NCI-H146 treated with DMSO at 0.1 percent for 48 hours (cell line): ENCODE data around the gene GPRC5B.

Experiments
- DNase-seq: peaks from one replicate; lab custom pipeline; 2025; ENCODE audit not compliant: unreplicated experiment; lab: John Stamatoyannopoulos, UW

GPRC5B gene

DNA sequence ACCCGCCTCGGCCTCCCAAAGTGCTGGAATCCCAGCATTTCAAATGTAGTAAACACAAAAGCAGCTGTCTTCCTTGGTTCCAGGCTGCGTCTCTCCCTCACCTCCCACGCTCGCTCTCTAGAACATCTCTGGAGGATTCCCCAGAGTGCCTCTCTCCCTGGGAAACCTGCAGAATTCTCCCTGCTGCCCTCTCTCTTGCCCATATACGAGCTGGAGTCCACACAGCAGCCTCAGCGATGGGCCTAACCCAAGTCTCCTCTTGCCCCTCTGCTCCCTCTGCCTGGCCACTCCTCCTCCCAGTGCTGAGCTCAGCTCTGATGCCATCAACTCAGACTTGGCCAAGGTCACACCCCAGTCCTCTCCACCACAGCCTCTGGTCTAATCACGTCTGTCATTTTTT lies 10.6 kb downstream of the GPRC5B start:
- DNase-seq = no peak

DNA sequence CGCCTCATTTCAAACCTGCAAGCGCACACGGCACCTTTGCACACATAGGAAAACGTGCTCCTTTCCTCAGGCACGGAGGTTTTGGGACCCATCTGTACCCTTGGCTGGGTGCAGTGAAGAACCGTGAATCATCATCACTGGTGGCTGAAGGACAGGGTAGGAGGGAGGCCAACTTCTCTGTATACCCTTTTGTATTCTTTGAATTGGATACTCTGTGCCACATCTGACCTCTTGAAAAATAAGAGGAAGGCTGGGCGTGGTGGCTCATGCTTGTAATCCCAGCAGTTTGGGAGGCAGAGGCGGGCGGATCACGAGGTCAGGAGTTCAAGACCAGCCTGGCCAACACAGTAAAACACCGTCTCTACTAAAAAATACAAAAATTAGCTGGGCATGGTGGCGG lies 11.7 kb downstream of the GPRC5B start:
- DNase-seq = no peak

DNA sequence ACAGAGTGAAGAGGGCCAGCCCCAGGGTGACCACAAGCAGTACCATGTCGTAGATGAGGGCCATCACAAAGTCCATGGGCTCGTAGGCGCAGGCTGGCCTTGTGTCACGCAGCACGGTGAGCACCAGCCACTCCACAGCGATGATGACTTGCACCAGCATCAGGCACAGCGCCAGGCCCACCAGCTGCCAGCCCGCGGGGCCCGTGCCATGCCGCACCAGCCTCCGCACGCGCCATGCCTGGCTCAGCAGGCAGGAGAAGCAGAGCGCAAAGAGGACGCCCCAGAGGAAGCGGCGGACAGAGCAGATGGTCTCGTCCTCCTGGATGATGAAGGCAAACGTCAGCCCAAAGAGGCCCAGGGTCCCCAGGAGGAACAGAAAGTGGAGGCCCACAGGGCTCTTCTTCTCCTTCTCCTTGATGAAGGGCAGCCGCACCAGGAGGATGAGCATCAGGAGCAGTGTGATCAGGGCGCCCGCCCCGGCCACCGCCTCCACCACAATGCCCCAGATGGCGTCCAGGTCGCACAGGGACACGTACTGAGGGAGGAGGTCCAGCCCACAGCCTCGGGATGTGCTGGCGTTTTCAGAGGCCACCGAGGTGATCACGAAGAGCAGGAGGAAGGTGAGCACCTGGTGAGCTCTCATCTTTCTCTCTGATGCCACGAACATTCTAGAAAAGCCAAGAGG lies 12.3 kb downstream of the GPRC5B start:
- DNase-seq = no peak

DNA sequence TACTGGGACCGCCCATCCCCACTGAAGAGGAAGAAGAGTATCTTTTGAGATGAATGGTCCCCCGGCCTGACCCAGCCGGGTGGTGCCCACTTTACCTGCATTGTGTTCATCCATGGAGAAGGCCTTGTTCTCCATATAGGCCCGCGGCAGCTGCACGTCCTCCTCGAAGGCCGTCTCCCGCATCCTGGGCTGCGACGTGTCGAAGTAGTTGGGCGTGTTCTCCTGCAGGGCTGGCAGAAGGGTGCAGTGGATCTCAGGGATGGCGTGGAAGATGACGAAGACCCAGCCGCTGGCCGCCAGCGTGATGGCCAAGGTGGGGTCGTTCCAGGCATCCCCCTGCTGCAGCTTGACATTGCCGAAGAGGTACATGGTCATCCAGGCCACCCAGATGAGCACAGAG lies 12.9 kb downstream of the GPRC5B start:
- no peak for DNase-seq

DNA sequence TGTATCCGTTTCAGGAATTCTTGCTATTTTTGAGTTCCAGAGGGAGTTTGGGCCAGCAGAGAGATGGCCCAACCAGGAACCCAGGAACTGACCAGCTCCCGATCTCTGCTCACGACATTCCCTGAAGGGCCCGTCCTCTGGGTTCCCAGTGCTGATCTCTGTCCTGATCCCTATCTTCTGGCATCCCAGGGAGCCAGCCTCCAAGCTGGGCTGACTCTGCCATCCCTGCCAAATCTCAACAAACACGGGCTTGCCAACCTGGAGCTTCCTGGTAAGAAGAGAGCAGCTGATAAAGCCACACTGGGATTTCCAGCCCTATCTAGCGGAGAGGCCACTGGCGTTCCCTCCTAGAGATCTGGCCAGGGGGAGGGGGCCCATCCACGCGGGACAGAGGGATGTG lies 16.2 kb downstream of the GPRC5B start:
- no peak for DNase-seq

DNA sequence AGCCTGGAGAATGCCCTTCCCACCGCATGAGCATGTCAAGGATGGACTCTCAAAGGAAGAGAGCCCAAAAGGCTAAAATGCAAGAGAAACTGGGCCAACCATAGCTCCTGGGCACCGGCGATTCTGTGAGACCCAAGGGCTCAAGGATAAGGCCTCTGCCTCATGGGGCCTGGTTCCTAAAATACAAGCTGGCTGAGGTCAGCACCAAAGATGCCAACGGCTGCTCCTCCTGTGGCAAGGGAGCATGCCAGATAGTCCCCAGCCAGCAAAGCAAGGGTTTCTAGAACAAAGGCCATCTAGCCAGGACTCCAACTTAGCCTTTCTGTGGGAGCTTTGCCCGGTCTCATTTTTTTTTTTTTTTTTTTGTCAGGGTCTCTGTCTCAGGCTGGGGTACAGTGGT lies 20.1 kb downstream of the GPRC5B start:
- no peak for DNase-seq

DNA sequence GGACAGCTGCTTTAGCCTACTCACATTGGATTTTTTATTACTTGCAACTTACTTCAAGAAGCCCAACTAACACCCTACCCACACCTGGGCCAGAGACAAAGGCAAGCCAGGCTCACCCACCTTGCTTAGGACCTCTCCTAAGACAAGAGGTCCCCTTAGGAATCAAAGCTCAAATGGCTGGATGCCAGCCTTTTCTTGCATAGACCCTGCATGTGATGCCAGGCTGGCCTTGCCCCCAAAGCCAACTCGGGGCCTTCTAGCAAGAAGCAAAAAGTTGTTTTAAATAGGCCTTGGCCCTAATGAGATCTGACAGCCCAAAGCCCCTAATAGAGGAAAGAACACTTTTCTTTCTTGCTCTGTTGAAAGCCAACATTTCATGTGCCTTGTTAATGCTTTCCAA lies 20.7 kb downstream of the GPRC5B start:
- DNase-seq = no peak

DNA sequence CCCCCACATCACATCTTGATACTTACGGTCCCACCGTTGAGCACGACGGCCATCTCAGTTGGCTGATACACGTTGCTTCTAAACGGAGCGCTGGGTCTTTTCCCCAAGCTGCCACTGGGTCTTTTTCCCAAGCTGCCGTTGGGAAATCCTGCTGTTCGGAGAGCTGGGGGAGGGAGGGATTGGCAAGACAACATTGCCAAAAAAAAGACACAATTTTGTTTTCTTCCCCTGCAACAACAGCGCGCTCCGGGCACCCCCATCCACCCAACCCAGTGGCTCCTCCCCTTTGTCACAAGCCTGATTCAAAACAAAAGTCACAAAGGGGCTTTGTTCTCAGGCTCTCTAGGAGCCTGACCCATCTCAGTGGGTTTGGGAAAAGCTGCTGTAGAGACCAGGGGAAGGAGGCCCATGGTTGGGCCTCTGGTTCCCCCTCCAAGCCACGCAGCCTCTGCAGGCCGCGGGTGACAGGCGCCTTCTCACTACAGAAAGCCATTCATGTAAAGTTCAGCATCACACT lies 22.8 kb downstream of the GPRC5B start:
- no peak for DNase-seq

DNA sequence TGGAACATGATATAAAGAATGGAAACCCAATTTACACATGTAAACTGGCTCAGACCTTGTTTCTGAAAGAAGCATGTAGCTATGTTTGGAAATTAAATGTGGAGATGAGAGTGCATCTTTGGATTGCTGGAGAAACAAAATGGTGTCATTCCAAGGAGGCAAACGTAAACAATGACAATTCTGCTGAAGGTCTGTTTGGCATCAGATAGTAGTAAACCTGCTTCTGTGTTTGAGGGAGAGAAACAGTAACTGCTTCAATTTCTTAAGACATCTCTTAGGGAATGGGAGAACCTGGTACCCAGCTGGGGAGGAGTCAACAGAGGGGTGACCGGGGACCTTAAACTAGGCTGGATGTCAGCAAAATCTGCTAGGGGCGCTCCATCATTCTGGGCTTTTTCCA lies 23.5 kb downstream of the GPRC5B start:
- no peak for DNase-seq

DNA sequence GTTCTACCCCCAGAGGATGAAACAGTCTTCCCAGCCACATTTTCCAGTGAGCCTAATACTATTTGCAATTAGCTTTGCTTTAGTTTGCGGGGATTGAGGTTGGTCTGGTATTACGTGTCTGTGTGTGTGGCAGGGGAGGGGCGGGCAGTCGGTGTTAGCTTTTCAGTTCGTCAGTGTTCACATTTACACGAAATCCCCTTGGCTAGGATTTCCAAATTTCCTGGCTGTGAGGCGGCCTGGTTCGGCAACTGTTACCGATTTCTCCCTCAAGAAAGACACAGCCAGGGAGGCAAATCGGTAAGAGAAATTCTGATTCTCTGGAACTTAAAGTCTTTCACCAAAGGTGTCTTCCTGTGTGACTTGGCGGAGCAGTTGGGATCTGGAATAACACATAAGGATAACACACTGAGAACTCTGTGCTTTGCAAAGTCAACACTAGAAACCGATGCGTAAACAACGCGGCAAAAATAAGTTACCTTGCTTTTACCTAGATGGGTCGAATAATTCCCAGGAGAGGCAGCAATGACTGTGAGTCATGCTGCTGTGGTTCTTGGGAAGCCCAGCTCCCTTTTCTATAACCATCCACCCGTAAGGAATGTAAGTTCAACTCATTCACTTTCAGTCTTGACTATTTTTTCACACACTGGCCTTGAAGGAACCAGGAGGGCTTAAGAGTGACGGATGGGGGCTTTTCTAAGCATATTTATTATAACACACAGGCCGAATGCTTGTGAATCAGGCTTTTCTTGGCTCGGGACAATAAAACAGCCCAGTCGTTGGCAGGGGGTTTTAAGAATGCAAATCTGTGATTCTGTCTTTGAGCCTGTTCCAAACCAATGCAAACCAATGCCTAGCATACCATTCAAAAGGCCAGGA lies 24.2 kb downstream of the GPRC5B start:
- DNase-seq = no peak

DNA sequence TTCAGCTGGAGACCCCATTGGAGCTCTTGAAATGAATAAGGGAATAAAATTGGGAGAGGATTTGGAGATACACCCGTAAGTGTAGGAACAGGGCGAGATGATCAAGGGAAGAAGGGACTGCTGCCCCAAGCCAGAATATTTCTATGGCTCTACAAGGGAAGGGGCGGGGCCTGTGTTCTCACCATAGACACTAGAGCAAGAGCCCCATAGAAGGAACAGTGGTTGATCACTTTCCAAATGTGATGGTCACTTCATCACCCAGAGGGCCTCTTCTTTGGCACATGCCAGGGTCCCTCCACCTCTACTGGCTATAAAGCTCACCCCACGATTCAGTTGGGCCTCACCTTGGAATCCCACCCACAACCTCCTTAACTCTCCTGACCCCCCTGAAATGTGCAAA lies 25.0 kb downstream of the GPRC5B start:
- DNase-seq = no peak

DNA sequence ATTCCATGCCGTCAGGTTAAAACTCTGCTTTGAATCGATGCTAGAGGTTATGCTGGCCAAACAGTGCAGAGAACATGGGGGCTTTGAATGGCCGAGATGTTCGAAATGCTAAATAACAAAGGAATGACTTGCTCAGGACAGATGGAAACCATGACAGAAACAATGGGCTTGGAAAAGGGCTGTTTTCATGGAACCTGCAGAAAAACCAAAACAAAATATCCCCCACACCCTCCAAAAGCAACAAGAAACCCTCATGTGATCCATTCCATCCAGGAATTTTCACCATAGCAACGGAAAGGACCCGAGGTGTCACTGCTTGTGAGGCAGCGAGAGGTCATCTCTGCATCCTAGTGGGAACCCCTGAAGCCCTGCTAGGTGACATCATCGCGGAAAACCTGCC lies 25.5 kb downstream of the GPRC5B start:
- DNase-seq = no peak

DNA sequence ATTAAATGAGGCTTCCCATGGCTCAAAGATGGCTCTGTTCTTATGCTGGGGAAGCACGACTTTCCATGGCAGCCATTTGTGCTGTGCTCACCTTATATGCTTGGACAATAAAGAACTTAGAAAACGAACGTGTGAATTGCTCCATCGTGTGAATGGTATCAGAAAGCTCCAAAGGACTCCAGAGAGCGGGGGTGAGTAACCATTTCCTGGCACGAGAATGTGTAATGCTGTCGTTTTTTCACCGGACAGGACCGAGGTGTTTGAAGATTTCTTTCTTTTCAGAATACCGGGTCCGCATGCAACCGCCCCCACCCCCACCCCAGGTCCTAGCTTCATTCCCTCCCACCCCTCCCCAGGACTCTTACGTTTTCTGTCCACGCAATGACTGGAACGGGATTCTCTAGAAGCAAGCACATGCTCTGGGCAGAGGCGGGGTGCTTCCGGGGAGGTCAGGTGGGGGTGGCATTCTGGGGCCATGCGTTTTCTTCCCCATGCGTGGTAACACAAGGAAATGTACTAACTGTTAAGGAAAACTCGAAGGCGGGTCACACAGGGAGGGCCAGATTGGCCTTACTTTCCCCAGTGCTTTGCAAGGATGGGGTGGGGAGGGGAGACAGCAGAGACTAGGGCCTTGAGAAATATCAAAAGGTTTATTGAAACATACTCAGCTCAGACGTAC lies 26.2 kb downstream of the GPRC5B start:
- no peak for DNase-seq

DNA sequence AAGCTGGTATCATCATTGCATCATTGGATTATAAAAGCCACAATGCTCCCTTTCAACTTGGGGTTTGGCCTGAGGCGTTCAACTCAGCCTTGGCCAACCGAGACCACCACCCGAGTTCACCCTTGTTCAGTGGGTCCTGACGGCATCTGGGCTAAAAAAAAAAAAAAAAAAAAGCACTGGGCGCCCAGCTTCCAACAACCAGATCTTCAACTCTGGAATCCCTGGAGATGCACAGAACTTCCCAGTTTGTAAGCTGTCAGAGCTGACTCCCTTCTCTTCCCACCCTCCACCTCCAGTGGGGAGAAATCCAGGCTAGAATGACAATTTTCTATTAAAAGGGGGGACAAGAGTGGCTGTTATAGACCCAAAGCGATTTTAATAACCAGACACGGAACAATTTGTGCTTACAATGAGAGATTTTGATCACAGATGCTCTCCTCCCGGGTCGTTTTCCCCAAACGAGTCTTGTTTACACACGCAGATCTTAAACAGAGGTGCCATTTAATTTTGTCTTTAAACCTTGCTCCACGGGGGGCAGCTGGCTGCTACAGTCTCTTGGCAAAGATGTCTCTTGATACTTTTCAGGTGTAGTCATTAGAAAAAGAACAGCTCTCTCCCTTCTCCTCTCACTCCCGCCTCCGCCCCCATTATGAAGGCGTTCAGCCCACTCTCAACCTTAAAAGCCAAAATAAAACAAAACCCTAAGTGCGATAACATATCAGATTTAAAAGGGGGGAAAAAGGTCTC lies 26.9 kb downstream of the GPRC5B start:
- DNase-seq = no peak

DNA sequence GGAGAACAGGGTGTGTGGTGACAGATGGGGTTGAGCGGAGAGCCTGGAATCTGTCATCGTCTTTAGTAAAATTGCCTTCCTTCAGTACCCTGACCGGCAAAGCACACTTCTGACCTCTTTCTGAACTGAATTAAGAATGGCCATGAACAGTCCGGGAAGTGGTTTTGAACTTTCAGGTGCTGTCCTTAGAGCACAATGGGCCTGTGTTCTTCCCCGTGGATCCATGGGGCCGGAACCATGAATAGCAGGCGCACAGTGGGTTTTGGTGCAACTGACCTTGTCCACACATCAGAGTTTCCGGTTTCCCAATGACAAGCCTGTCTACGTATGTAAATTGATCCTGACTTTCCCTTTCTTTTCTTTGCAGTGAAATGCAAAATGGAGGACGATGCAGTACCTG lies 28.5 kb downstream of the GPRC5B start:
- DNase-seq = no peak

DNA sequence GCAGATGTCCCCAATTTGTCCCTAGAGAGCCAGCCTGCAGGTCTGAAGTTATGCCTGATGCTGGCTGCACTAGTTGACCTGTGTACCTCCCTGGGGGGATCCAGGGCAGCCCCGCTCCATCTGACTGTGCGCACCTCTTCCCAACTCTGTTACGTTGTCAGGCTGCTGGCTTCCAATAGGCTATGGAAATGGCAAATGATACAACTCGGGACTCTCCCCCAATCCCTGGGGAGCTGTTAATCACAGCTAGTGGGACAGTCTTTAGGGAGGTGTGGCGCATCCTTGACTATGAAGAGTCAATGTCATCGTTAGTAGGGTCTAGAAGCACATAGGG lies 30.1 kb downstream of the GPRC5B start:
- no peak for DNase-seq

DNA sequence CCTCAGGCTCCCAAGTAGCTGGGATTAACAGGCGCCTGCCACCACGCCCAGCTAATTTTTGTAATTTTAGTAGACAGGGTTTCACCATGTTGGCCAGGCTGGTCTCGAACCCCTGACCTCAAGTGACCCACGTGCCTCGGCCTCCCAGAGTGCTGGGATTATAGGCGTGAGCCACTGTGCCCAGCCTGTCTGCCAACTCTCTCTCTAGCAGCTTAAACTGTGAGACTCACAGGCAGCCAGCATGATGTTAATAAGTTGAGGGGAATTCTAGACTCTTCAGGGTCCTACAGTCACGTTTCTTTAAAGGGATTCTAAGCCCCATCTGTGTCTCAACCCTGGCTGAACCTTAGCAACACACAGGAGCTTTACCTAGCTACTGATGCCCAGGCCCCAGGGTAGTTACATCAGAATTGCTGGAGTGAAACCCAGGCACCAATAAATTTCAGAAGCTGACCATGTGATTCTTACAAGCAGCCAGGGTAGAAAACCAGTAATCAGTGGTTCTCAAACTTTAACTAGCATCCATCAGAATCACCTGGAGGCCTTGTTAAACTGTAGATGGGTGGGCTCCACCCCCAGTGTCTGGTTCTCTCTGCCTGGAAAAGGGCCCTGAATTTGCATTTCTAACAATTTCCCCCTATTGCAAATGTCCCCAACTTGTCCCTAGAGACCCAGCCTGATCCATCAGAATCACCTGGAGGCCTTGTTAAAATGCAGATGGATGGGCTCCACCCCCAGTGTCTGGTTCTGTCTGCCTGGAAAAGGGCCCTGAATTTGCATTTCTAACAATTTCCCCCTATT lies 30.7 kb downstream of the GPRC5B start:
- DNase-seq = no peak

DNA sequence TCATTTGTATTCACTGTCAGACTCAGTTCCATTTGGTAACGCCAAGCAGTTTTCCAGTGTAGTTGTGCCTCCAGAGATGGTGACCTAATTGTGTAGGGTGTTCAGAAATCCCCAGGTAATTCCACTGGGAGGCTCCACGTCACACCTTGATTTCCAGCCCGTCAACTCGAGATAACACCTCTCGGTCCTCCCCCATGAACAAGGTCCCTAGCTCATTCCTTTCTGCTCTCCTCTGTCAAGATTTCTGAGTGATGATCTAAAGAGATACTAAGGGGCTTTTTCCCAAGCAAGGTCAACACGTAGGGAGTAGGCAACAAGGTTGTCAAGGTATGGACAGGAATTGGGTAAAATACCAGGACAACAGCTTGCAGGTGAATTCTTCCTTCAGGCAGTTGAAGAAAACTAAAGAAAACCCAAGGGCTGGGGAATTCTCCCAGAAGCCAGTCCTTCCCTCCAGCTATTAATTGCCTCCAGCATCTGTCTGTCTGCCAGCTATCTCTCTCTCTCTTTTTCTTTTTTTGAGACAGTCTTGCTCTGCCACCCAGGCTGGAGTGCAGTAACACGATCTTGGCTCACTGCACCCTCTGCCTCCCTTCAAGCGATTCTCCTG lies 31.4 kb downstream of the GPRC5B start:
- DNase-seq = no peak

DNA sequence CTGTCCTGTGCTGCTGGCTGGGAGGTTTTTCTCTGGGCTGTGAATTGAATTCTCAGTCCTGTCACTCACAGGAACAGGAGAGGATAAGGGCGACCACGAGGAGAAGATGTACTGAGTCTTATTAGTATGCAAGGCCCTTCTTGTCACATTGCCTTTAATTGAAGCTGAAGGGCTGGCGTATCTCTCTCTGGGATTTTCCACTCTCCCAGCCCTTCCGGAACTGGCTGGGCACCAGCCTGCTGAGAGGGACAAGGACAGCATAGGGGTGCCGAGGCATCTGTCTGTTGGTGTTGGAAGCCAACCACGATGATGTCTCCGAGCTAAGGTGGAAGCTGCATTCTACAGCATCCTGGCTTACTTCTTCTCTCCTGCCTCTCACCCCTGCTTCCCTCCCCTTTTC lies 33.2 kb downstream of the GPRC5B start:
- no peak for DNase-seq
